Measurements from ENCODE around the gene FBXW8.
A peak's percentile ranks its signal among the peaks of the same experiment; 100 is the strongest.

Gene FBXW8

DNA sequence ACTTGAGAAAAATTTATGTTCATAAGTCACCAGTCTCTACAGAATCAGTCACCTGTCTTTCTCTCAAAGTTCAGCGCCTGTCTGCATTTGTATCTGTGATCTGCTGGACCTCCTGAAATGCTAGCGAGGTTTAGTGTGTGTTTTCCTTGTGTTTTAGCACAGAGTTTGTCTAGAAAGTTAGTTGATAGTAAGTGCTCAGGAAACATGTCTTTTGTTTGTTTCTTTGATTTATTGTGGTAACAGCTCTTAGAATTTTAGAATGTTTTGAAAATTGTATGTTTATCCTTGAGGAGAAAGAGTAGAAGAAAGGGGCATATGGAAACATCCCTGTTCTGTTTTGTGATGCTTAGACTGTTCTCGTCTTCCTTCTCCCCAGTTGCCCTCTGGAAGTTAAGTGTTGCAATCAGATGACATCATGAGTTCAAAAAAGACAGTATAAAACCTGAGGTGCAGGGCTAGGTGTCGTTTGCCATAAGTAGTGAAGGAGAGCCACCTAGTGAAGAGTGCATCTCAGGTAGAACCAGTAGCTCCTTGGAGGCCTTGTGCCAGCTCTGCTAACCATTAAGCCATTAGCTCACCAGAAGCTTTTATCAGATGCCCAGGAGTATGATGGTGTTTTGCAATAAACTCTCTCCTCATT lies 44.8 kb downstream of the FBXW8 start (continued):
- TF ChIP-seq GLI4 (tag by site-specific recombination; IDR thresholded peaks at IDR 0.05), result no peak
- TF ChIP-seq HIC1 (tag by site-specific recombination; IDR thresholded peaks at IDR 0.05), result no peak
- TF ChIP-seq ZXDB (tag by site-specific recombination; IDR thresholded peaks at IDR 0.05), result 0 out of 2 replicates have a peak, but pooled peaks have one; percentile 41
- peak; percentile 68 for TF ChIP-seq ZNF366 (tag by site-specific recombination; conservative IDR thresholded peaks at IDR 0.05)
- peak; percentile 81 for TF ChIP-seq ZBTB17 (tag by site-specific recombination; IDR thresholded peaks at IDR 0.05)
- TF ChIP-seq, protein P1, sequence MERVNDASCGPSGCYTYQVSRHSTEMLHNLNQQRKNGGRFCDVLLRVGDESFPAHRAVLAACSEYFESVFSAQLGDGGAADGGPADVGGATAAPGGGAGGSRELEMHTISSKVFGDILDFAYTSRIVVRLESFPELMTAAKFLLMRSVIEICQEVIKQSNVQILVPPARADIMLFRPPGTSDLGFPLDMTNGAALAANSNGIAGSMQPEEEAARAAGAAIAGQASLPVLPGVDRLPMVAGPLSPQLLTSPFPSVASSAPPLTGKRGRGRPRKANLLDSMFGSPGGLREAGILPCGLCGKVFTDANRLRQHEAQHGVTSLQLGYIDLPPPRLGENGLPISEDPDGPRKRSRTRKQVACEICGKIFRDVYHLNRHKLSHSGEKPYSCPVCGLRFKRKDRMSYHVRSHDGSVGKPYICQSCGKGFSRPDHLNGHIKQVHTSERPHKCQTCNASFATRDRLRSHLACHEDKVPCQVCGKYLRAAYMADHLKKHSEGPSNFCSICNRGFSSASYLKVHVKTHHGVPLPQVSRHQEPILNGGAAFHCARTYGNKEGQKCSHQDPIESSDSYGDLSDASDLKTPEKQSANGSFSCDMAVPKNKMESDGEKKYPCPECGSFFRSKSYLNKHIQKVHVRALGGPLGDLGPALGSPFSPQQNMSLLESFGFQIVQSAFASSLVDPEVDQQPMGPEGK (tag by site-specific recombination; IDR thresholded peaks at IDR 0.05), result no peak
- no peak for TF ChIP-seq ZNF837 (tag by site-specific recombination; IDR thresholded peaks at IDR 0.05)
- TF ChIP-seq ZBTB8A (tag by site-specific recombination; IDR thresholded peaks at IDR 0.05), result no peak
- no peak for TF ChIP-seq ZNF521 (tag by site-specific recombination; IDR thresholded peaks at IDR 0.05)
- TF ChIP-seq ZNF654 (tag by site-specific recombination; IDR thresholded peaks at IDR 0.05; ENCODE audit: low read depth), result peak; percentile 85
- TF ChIP-seq ZNF768 (tag by site-specific recombination; IDR thresholded peaks at IDR 0.05), result no peak
- no peak for TF ChIP-seq ZSCAN16 (tag by site-specific recombination; IDR thresholded peaks at IDR 0.05)
- TF ChIP-seq ZBTB48 (tag by site-specific recombination; IDR thresholded peaks at IDR 0.05), result no peak
- no peak for TF ChIP-seq ZNF223 (tag by site-specific recombination; IDR thresholded peaks at IDR 0.05)
- TF ChIP-seq ZNF660 (tag by site-specific recombination; IDR thresholded peaks at IDR 0.05), result peak; percentile 48; the same call in 1 of the 2 replicates
- no peak for TF ChIP-seq INSM2 (tag by site-specific recombination; IDR thresholded peaks at IDR 0.05)
- no peak for TF ChIP-seq ZNF792 (tag by site-specific recombination; IDR thresholded peaks at IDR 0.05)
- peak; percentile 66; the same call in 1 of the 2 replicates for TF ChIP-seq ZNF664 (tag by site-specific recombination; IDR thresholded peaks at IDR 0.05)
- no peak for TF ChIP-seq SETDB1 (IDR thresholded peaks at IDR 0.05; ENCODE audit: insufficient read length, low read length)
- TF ChIP-seq ZNF302 (tag by site-specific recombination; IDR thresholded peaks at IDR 0.05; ENCODE audit: low read depth), result no peak
- no peak for TF ChIP-seq ZNF510 (tag by site-specific recombination; IDR thresholded peaks at IDR 0.05; ENCODE audit: insufficient replicate concordance)
- no peak for TF ChIP-seq ZNF132 (tag by site-specific recombination; IDR thresholded peaks at IDR 0.05; ENCODE audit: borderline replicate concordance)
- TF ChIP-seq ZBTB44 (tag by site-specific recombination; IDR thresholded peaks at IDR 0.05), result peak; percentile 42; the same call in 1 of the 2 replicates
- TF ChIP-seq ZNF488 (tag by site-specific recombination; IDR thresholded peaks at IDR 0.05), result no peak
- no peak for TF ChIP-seq ZNF670 (tag by site-specific recombination; IDR thresholded peaks at IDR 0.05; ENCODE audit: low read depth)
- TF ChIP-seq ZSCAN30 (tag by site-specific recombination; IDR thresholded peaks at IDR 0.05), result peak; percentile 32; the same call in 1 of the 2 replicates
- 0 out of 2 replicates have a peak, but pooled peaks have one; percentile 48 for TF ChIP-seq ZEB2 (tag by site-specific recombination; IDR thresholded peaks at IDR 0.05)
- TF ChIP-seq ZNF449 (tag by site-specific recombination; IDR thresholded peaks at IDR 0.05), result no peak
- peak; percentile 89 for TF ChIP-seq OSR2 (tag by site-specific recombination; IDR thresholded peaks at IDR 0.05)
